Effector memory CD4-positive, alpha-beta T cell (primary cell): ENCODE results near the gene TRMT10B.
A peak's percentile ranks its signal among the peaks of the same experiment; 100 is the strongest.
"Not testable (repeated sequence)": the region's sequence is repeated elsewhere in the genome, so short reads cannot be mapped to it uniquely, and the experiment has no call there.

ENCODE experiments used
- DNase-seq, 3 donors: peaks; one replicate each; pipeline ENCODE4 v3.0.0-alpha.2; 2020
- H3K27ac ChIP-seq: 2 replicates; pipeline ENCODE4 v1.7.0; 2013; ENCODE audit warnings: mild to moderate bottlenecking, low read length, moderate library complexity; ENCODE audit not compliant: insufficient read depth, poor library complexity, severe bottlenecking
- H3K27me3 ChIP-seq: replicated peaks from 2 replicates; pipeline ENCODE4 v1.7.0; 2013; ENCODE audit warnings: mild to moderate bottlenecking, low read length; ENCODE audit not compliant: insufficient read depth, control insufficient read depth, poor library complexity, severe bottlenecking
- H3K36me3 ChIP-seq: 2 replicates; pipeline ENCODE4 v1.7.0; 2013; ENCODE audit warnings: mild to moderate bottlenecking, low read length, moderate library complexity; ENCODE audit not compliant: control insufficient read depth, insufficient read depth
- H3K4me1 ChIP-seq: 2 replicates; pipeline ENCODE4 v1.7.0; 2013; ENCODE audit warnings: low read length, mild to moderate bottlenecking; ENCODE audit not compliant: control insufficient read depth, insufficient read depth, poor library complexity, severe bottlenecking
- H3K4me3 ChIP-seq: 2 replicates; pipeline ENCODE4 v1.7.0; 2013; ENCODE audit warnings: low read length, low read depth, mild to moderate bottlenecking; ENCODE audit not compliant: insufficient read depth, poor library complexity, severe bottlenecking
- H3K9me3 ChIP-seq: 2 replicates; pipeline ENCODE4 v1.7.0; 2013; ENCODE audit warnings: mild to moderate bottlenecking, low read length, moderate library complexity; ENCODE audit not compliant: control insufficient read depth

TRMT10B gene

DNA sequence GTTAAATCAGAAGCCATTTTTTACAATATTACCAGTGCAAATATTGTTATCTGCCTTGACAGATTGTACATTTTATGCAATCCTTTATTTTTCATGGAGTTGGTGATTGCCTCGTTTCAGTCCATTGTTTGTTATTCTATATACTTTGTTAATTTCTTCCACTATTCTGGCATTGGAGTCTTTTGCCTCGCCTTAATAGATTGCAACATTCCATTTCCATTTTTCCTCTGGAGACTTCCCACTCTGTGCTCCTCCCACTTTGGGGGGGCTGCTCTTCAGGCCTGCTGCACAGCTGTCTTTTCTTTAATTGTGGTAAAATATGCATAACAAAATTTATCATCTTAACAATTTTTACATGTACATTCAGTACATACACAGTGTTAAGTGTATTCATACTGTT lies 42.6 kb downstream of the TRMT10B start:
- Histone ChIP-seq H3K9me3 (no peaks in the 10 kb centered on the region), H3K27me3 (no peaks in the 10 kb centered on the region), H3K27ac (no peak overlapping the region), H3K36me3 (no peaks in the 10 kb centered on the region), H3K4me3 (no peak overlapping the region), H3K4me1 (peaks cover under 1% of the 10 kb centered on the region)
- no peak for DNase-seq

DNA sequence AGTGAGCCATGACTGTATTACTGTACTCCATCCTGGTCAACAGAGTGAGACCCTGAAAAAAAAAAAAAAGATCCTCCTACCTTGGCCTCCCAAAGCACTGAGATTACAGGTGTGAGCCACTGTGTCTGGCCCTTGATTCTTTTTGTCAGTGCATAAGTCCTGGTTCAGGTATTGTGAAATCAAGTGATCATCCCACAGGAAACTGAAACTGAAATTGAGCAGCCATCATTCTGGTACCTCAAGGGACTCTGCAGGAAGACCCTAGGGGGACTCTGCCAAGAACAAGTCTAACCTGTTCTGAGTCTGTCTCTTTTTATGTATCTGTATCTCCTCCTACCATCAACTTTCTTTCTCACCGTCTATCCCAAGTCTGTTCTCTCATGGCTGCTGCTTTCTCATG lies 45.1 kb downstream of the TRMT10B start:
- no peaks in the 10 kb centered on the region for H3K27me3 ChIP-seq
- no peak overlapping the region for H3K4me3 ChIP-seq
- H3K4me1 ChIP-seq: peaks cover 15% of the 10 kb centered on the region
- H3K36me3 ChIP-seq: no peaks in the 10 kb centered on the region
- DNase-seq: no peak
- H3K9me3 ChIP-seq: no peaks in the 10 kb centered on the region
- no peak overlapping the region for H3K27ac ChIP-seq

DNA sequence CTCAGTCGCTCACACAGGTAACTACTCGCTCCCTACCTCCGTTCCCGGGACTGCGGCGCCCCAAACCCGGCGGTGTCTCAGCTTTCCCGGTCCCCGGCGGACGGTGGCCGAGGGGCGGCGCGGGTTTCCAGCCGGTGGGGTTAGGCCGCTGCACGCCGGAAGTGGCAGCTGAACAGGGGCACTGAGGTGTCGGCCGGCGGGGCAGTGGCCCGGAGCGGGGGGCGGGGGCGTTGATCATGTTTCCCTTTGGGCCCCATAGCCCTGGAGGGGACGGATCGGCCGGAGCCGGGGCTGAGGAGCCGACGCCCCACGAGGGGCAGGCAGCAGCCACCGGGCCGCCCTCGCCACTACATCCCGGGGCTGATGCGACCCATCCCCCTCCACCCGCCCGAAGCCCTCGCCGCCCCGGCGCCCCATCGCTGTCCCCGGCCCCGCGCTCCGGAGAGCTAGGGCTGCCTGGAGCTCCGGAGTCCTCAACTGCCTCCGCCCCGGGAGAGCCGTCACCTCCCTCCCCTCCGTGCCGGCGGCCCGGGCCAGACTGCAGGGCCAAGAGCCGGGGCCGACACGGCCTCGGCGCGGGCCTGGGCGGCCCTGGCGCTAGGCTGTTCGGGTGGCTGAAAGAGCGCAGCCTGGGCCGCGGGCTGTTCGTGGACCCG lies 47.2 kb downstream of the TRMT10B start, which contains the start of gene DCAF10:
Gene DCAF10 (plus strand): TSS at position 167 of the 656 bp plus-strand sequence. CDS start 70 bp downstream, at position 237.
- H3K4me1 ChIP-seq: peaks cover 15% of the 10 kb centered on the region
- peak within 1 kb of the TSS; percentile 92 for H3K4me3 ChIP-seq
- peak within 1 kb of the TSS; percentile 67 for H3K27ac ChIP-seq
- no peaks in the 10 kb centered on the region for H3K9me3 ChIP-seq
- peak; percentile 78 to 82 (median 80) for DNase-seq
- H3K36me3 ChIP-seq: no peaks in the 10 kb centered on the region
- no peaks in the 10 kb centered on the region for H3K27me3 ChIP-seq

DNA sequence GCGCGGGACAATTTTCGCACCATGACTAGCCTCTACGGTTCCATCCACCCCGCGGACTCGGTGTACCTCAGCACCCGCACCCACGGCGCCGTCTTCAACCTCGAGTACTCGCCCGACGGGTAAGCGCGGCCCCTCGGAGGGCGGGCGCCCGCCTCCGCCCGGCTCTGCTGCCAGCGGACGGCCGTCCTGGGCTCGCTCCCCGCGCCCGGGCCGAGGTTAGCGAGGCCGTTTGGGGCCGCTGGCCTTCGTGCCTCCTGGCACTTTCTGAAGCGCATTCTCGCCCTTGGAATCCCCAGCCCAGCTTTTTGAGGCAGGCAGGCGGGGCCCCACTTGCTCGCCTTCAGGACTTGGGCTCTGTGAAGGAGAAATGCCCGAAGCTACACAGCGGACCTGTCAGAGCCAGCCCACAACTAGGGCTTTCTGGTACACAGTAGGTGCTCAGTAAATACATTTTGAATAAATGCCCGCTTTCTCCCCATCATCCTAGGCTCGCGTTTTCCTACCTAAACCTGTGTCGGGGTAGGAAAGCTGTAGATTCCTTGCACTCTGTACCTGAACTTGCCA lies 47.8 kb downstream of the TRMT10B start:
- no peaks in the 10 kb centered on the region for H3K36me3 ChIP-seq
- no peaks in the 10 kb centered on the region for H3K9me3 ChIP-seq
- H3K27me3 ChIP-seq: no peaks in the 10 kb centered on the region
- peak overlapping the region; percentile 67 for H3K27ac ChIP-seq
- no peak for DNase-seq
- peak overlapping the region; percentile 92 for H3K4me3 ChIP-seq
- H3K4me1 ChIP-seq: peaks cover 15% of the 10 kb centered on the region

DNA sequence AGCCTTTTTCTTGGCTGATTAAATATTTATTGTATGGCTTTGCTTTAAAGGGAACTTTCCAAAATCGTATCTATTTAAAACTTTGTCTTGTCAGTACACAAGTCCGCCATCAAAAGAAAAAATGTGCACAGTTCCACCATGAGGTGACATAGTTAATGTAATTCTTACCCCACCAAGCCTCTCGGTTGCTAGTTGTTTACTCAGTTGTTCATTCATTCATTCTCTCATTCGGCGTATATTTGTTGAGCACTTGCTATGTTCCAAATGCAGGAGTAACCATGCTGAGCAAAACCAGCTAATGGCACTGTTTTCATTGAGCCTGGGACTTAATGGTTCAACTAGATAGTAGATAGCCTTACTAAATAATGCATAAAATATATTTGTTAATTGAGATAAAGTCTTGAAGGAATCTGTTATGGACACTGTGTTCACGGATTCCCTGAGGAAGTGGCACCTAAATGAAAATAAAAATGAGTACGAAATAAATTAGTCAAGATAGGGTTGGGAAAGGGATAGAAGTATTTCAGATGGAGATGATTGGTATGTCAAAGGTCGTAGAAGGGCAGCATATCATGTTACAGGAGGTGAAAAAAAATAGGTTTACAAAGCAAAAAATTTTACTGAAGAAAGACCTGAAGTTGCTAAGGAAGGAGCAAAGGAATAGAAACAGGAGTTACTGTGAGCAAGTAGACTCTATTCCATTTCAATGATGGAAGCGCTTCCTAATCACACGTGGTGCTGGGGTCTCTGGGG lies 48.5 kb downstream of the TRMT10B start:
- no peaks in the 10 kb centered on the region for H3K27me3 ChIP-seq
- no peak for DNase-seq
- no peaks in the 10 kb centered on the region for H3K36me3 ChIP-seq
- H3K9me3 ChIP-seq: no peaks in the 10 kb centered on the region
- peaks cover 15% of the 10 kb centered on the region for H3K4me1 ChIP-seq
- H3K27ac ChIP-seq: no peak overlapping the region
- H3K4me3 ChIP-seq: peak overlapping the region; percentile 92

DNA sequence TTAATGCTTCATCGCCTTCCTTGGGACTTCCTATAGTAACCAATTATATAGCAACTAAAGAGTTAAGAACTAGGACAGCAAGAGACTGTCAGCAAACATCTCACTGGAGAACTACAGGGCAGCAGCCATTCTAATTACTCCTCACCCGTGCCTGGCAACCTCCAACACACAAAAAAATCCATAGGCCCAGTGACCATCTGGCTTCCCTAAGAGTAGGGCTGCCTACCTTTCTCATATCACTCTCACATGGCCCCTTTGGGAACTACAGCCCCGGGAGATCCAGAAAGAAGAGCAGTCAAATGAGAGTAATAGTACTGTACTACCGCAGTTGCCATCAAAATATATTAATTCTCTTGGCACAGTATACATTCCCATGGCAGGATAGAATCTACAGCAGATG lies 52.7 kb downstream of the TRMT10B start:
- H3K4me3 ChIP-seq: no peak overlapping the region
- peaks cover 14% of the 10 kb centered on the region for H3K4me1 ChIP-seq
- DNase-seq: no peak
- no peaks in the 10 kb centered on the region for H3K27me3 ChIP-seq
- H3K9me3 ChIP-seq: no peaks in the 10 kb centered on the region
- H3K27ac ChIP-seq: no peak overlapping the region
- H3K36me3 ChIP-seq: no peaks in the 10 kb centered on the region

DNA sequence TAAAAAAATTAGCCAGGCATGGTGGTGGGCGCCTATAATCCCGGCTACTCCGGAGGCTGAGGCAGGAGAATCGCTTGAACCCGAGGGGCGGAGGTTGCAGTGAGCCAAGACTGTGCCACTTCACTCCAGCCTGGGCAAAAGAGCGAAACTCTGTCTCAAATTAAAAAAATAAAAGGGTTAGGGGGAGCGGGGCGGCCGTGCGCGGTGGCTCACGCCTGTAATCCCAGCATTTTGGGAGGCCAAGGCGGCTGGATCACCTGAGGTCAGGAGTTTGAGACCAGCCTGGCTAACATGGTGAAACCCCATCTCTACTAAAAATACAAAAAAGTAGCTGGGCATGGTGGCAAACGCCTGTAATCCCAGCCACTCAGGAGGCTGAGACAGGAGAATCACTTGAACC lies 56.1 kb downstream of the TRMT10B start:
- H3K4me1 ChIP-seq, H3K4me3 ChIP-seq, H3K36me3 ChIP-seq, H3K27ac ChIP-seq, H3K27me3 ChIP-seq, DNase-seq, H3K9me3 ChIP-seq: not testable (repeated sequence)

DNA sequence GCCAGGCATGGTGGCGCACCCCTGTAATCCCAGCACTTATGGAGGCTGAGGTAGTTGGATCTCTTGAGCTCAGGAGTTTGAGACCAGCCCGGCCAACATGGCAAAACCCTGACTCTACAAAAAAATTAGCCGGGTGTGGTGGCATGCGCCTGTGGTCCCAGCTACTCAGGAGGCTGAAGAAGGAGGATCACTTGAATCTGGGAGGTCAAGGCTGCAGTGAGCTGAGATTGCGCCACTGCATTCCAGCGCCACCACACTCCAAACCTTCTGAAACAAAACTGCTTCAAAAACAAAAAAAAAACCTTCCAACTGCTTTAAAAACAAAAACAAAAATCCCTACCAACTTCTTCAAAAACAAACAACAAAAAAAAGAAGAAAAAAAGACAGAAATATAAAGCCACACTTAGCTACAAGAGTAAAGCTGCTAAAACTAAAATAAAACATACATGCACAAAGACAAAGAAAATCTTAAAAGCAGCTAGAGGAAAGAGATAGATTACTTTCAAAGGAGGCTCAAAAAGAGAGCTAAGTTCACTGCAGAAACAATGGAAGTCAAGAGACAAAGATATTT lies 58.4 kb downstream of the TRMT10B start:
- no peaks in the 10 kb centered on the region for H3K27me3 ChIP-seq
- H3K4me1 ChIP-seq: no peaks in the 10 kb centered on the region
- H3K27ac ChIP-seq: no peak overlapping the region
- no peaks in the 10 kb centered on the region for H3K36me3 ChIP-seq
- DNase-seq: no peak
- H3K4me3 ChIP-seq: no peak overlapping the region
- H3K9me3 ChIP-seq: no peaks in the 10 kb centered on the region

DNA sequence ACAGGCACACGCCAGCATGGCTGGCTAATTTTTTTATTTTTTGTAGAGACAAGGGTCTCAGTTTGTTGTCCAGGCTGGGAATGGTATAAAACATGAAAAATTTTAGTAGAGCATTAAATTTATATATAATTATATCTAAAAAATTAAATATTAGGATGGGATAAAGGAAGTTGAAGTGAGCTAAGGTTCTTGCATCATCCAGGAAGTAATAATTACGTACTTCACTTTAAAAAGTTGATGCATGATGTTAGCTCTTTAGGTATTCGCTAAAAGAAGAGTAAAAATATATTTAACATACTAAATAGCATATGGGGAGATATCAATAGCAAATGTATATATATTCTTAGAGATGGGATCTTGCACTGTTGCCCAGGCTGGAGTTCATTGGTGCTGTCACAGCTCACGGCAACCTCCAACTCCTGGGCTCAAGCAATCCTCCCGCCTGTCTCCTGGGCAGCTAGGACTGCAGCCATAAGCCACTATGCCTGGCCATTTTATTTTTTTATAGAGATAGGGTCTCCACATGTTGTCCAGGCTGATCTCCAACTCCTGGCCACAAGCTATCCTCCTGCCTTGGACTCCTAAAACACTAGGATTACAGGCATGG lies 59.3 kb downstream of the TRMT10B start:
- H3K9me3 ChIP-seq: no peaks in the 10 kb centered on the region
- H3K27ac ChIP-seq: no peak overlapping the region
- no peak overlapping the region for H3K4me3 ChIP-seq
- H3K36me3 ChIP-seq: no peaks in the 10 kb centered on the region
- no peaks in the 10 kb centered on the region for H3K27me3 ChIP-seq
- DNase-seq: no peak
- no peaks in the 10 kb centered on the region for H3K4me1 ChIP-seq
